K562 (cell line): ENCODE measurements around the gene NLGN4X. TPM values are rescaled to one million over a fixed set of nuclear protein-coding genes. Genes with fewer than 3 reads are reported as not detected.

Experiments
- ATAC-seq: fragments of 200-7000 bp; cut with Tn5 transposase; 3 replicates; pipeline ENCODE4 v1.9.1; 2020; ENCODE audit warnings: moderate library complexity
- BruUV-seq: library from RNA; stranded (reverse); fragments of 400-500 nt; replicated peaks from 2 replicates; lab custom pipeline; 2021; lab: Mats Ljungman, UMichigan
- CTCF ChIA-PET: fragments of 300-600 bp; formaldehyde crosslinking; extraction: SDS; loops from one replicate; lab custom pipeline; 2021; ENCODE audit warnings: low intra/inter-chr PET ratio; lab: Yijun Ruan, JAX
- POLR2A ChIA-PET: fragments of 300-600, 350-650 bp; sonication (Branson Sonifier 250); formaldehyde crosslinking; extraction: SDS; loops from one replicate; lab custom pipeline; 2021; ENCODE audit warnings: antibody characterized with exemption, inconsistent platforms; lab: Yijun Ruan, JAX
- DNase-seq, 4 experiments: peaks; one replicate each; pipeline versions ENCODE4 v3.0.0 to v3.0.0-alpha.2; 2011 to 2018; ENCODE audit warnings: low spot score in 3 of 4, mixed read lengths in 3 of 4; ENCODE audit errors: extremely low read depth in 1 of 4
- FAIRE-seq: peaks from 2 replicates; lab custom pipeline; 2011; peaks lifted over from hg19 to GRCh38; lab: Jason Lieb, UNC
- H2AFZ ChIP-seq: 2 replicates; pipeline ENCODE4 v1.6.0; 2011; ENCODE audit warnings: low read depth, low read length, control low read depth, inconsistent platforms
- H3K27ac ChIP-seq: fragments of 200-600 bp; 3 replicates; pipeline ENCODE4 v1.8.0; 2011; ENCODE audit warnings: low read depth, mild to moderate bottlenecking, control low read depth, inconsistent platforms, low read length, moderate library complexity, mixed read lengths; ENCODE audit errors: extremely low read depth
- H3K27me3 ChIP-seq, 2 experiments: fragments of 300-600 bp in 1 of 2; 2 replicates in 1 of 2; 3 replicates in 1 of 2; pipeline versions ENCODE4 v1.6.0 to v1.8.0; 2011; ENCODE audit warnings: inconsistent platforms in 2 of 2, low read length in 2 of 2, mild to moderate bottlenecking in 1 of 2, mixed read lengths in 1 of 2, moderate library complexity in 1 of 2; ENCODE audit not compliant: control insufficient read depth in 2 of 2, insufficient read depth in 2 of 2
- H3K36me3 ChIP-seq: fragments of 300-600 bp; 3 replicates; pipeline ENCODE4 v1.8.0; 2011; ENCODE audit warnings: mild to moderate bottlenecking, low read length, inconsistent platforms; ENCODE audit not compliant: control insufficient read depth, insufficient read depth
- H3K4me1 ChIP-seq, 2 experiments: fragments of 200-600 bp in 1 of 2; replicated peaks in 1 of 2; 2 replicates in 1 of 2; 3 replicates in 1 of 2; pipeline versions ENCODE4 v1.5.1 to v1.8.0; 2011; ENCODE audit warnings: inconsistent platforms in 2 of 2, low read length in 2 of 2, mild to moderate bottlenecking in 1 of 2, mixed read lengths in 1 of 2, moderate library complexity in 1 of 2; ENCODE audit not compliant: control insufficient read depth in 2 of 2, insufficient read depth in 2 of 2
- H3K4me2 ChIP-seq: 2 replicates; pipeline ENCODE4 v1.6.1; 2011; ENCODE audit warnings: low read length, control low read depth, inconsistent platforms, mixed read lengths; ENCODE audit not compliant: insufficient read depth
- H3K4me3 ChIP-seq: fragments of 200-600 bp; sonication (generic), shearing (Covaris generic); 2 replicates; pipeline ENCODE4 v1.5.1; 2016; ENCODE audit warnings: control low read depth, inconsistent platforms
- H3K79me2 ChIP-seq: fragments of 200-600 bp; 3 replicates; pipeline ENCODE4 v1.8.0; 2011; ENCODE audit warnings: low read length, inconsistent platforms; ENCODE audit not compliant: control insufficient read depth, insufficient read depth
- H3K9ac ChIP-seq, 2 experiments: 2 replicates each; pipeline versions ENCODE4 v1.6.0 to v1.6.1; 2011; ENCODE audit warnings: low read depth in 2 of 2, low read length in 2 of 2, control low read depth in 1 of 2, inconsistent platforms in 1 of 2, mild to moderate bottlenecking in 1 of 2, mixed read lengths in 1 of 2; ENCODE audit not compliant: insufficient read depth in 1 of 2
- H3K9me1 ChIP-seq: one replicate; pipeline ENCODE4 v1.6.0; 2011; ENCODE audit warnings: inconsistent platforms, mild to moderate bottlenecking, low read length, moderate library complexity; ENCODE audit not compliant: control insufficient read depth, insufficient read depth
- H3K9me3 ChIP-seq: replicated peaks from 2 replicates; pipeline ENCODE4 v1.5.1; 2011; ENCODE audit warnings: low read depth, low read length, inconsistent platforms; ENCODE audit not compliant: control insufficient read depth, insufficient read depth
- H4K20me1 ChIP-seq: replicated peaks from 2 replicates; pipeline ENCODE4 v1.6.1; 2011; ENCODE audit warnings: low read length, inconsistent platforms, mixed read lengths; ENCODE audit not compliant: control insufficient read depth, insufficient read depth
- ASH1L ChIP-seq: fragments of 450-650 bp; IDR thresholded peaks from 2 replicates; pipeline ENCODE4 v1.6.1; 2018; ENCODE audit warnings: borderline replicate concordance, mild to moderate bottlenecking, low read depth; ENCODE audit not compliant: partially characterized antibody
- BACH1 ChIP-seq: fragments of 200-800 bp; sonication (Bioruptor generic); IDR thresholded peaks from 2 replicates; pipeline ENCODE4 v1.6.1; 2016; ENCODE audit warnings: missing genetic modification characterization, missing compliant biosample characterization
- ETV5 ChIP-seq: sonication (generic); formaldehyde crosslinking; IDR thresholded peaks from 2 replicates; pipeline ENCODE4 v1.4.0; 2020; ENCODE audit warnings: low read depth, mild to moderate bottlenecking, missing genetic modification reagents
- PHF20 ChIP-seq: fragments of 450-650 bp; IDR thresholded peaks from 2 replicates; pipeline ENCODE4 v1.6.1; 2018; ENCODE audit not compliant: partially characterized antibody
- WHSC1 ChIP-seq: IDR thresholded peaks from one replicate; pipeline ENCODE4 v1.6.1; 2012; ENCODE audit warnings: low read length, control low read depth, inconsistent platforms
- XRCC4 ChIP-seq: IDR thresholded peaks from one replicate; pipeline ENCODE4 v1.6.1; 2011; ENCODE audit not compliant: insufficient read depth, insufficient read length; ENCODE audit errors: extremely low read depth
- WGBS: fragments of 100-300 bp; shearing (Covaris generic); methylation state at CpG from one replicate; pipeline ENCODE4 v1.1.6; 2016; ENCODE audit warnings: low coverage, mixed read lengths; ENCODE audit not compliant: insufficient coverage; ENCODE audit errors: missing lambda C conversion rate; 5-methylcytosine and 5-hydroxymethylcytosine counted together
- in situ Hi-C: fragments of 300-500 bp; cut with MboI; formaldehyde crosslinking; loops from 4 replicates; pipeline ENCODE4 v1.15.0; 2018; ENCODE audit warnings: inconsistent platforms, mixed read lengths
- intact Hi-C: fragments of 100-400 bp; cut with micrococcal nuclease; formaldehyde crosslinking; loops from 2 replicates; pipeline ENCODE4 v1.14.2; 2022
- polyA plus RNA-seq, 8 experiments: library from polyadenylated mRNA; depleted of rRNA in 4 of 8; stranded (reverse) in 5 of 8; unstranded in 3 of 8; fragments of >200 nt; fragmentation: Nextera tagmentation in 2 of 8; fragmentation: Illumina TruSeq in 1 of 8; extraction: Ambion mirVana in 2 of 8; extraction: Trizol in 1 of 8; gene quantifications; 2 replicates each; pipeline versions ENCODE4 v1.2.1 to v1.2.3, GENCODE V29; 2011 to 2014; ENCODE audit warnings: inconsistent platforms in 1 of 8, missing spikeins in 1 of 8
- total RNA-seq, 7 experiments: library from RNA; depleted of rRNA in 6 of 7; stranded (reverse); fragments of >200 nt in 6 of 7; fragmentation: Illumina TruSeq in 2 of 7; extraction: Trizol in 2 of 7; gene quantifications; 2 replicates each; pipeline versions ENCODE4 v1.2.1 to v1.2.3, GENCODE V29; 2011 to 2021; ENCODE audit warnings: low replicate concordance in 1 of 7
- TF ChIP-seq, protein P1 (sequence below): fragments of 250-450 bp; sonication (Bioruptor Pico); IDR thresholded peaks from 2 replicates; pipeline ENCODE4 v1.4.0; 2020
- TF ChIP-seq, protein P2 (sequence below): fragments of 450-650 bp; conservative IDR thresholded peaks from 2 replicates; pipeline ENCODE4 v1.6.1; 2016; ENCODE audit warnings: missing genetic modification characterization, low read depth, mild to moderate bottlenecking, missing compliant biosample characterization, moderate library complexity
- TF ChIP-seq, protein P3 (sequence below): fragments of 250-450 bp; sonication (Bioruptor Pico); IDR thresholded peaks from 2 replicates; pipeline ENCODE4 v1.9.0; 2021; ENCODE audit warnings: mild to moderate bottlenecking, inconsistent platforms
- TF ChIP-seq, protein P4 (sequence below), 2 experiments: fragments of 250-450 bp in 1 of 2; fragments of 450-650 bp in 1 of 2; sonication (Bioruptor Pico) in 1 of 2; IDR thresholded peaks; 2 replicates each; pipeline versions ENCODE4 v1.6.1 to v1.8.0; 2016 to 2021; ENCODE audit warnings: mild to moderate bottlenecking in 2 of 2, moderate library complexity in 2 of 2, missing compliant biosample characterization in 1 of 2, missing genetic modification characterization in 1 of 2

Gene NLGN4X
- total and polyA plus RNA-seq, 9 of the 15 experiments (the other 6 are each of a cell fraction or from before 2014, with no cell fraction given), result 0.07 TPM; not detected in 8

DNA sequence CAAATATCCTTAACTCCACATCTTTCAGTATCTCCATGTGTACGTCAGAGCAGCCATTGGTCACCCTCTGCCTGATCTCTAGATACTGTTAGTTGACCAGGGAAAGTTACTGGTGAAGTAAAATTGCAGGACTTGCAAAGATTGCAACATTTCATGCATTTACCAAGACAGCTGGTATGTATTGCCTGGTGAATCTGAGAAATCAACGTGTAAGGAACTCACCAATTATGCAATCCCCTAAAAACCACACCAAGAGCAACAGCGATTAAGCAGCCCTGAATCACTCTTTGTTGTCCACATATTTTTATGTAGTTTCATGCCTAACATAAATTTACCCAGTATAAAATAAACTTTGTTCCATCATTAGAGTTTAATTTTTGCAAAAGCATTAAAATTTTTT lies 271.2 kb downstream of the NLGN4X start:
- TF ChIP-seq, protein P1, sequence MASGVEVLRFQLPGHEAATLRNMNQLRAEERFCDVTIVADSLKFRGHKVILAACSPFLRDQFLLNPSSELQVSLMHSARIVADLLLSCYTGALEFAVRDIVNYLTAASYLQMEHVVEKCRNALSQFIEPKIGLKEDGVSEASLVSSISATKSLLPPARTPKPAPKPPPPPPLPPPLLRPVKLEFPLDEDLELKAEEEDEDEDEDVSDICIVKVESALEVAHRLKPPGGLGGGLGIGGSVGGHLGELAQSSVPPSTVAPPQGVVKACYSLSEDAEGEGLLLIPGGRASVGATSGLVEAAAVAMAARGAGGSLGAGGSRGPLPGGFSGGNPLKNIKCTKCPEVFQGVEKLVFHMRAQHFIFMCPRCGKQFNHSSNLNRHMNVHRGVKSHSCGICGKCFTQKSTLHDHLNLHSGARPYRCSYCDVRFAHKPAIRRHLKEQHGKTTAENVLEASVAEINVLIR (CRISPR knock-in tag), result no peak
- Histone ChIP-seq H3K9me3 (no peaks in the 10 kb centered on the region), H3K9me1 (no peaks in the 10 kb centered on the region), H3K27me3 (no peaks in the 10 kb centered on the region), H3K4me2 (no peak overlapping the region), H3K36me3 (no peaks in the 10 kb centered on the region), H3K79me2 (no peaks in the 10 kb centered on the region), H2AFZ (no peak overlapping the region), H3K27ac (no peak overlapping the region), H3K4me1 (no peaks in the 10 kb centered on the region), H4K20me1 (no peaks in the 10 kb centered on the region), H3K4me3 (no peak overlapping the region), H3K9ac (no peak overlapping the region)
- 0% methylated on average over 3 of the region's 3 CpGs for WGBS
- ChIA-PET POLR2A (no interaction called here), CTCF (no interaction called here)
- in situ Hi-C loops, result no loop called here
- no peak for ATAC-seq
- no peak for DNase-seq
- intact Hi-C loops, result no loop called here
- no TSS peak for BruUV-seq
- no peak for FAIRE-seq

DNA sequence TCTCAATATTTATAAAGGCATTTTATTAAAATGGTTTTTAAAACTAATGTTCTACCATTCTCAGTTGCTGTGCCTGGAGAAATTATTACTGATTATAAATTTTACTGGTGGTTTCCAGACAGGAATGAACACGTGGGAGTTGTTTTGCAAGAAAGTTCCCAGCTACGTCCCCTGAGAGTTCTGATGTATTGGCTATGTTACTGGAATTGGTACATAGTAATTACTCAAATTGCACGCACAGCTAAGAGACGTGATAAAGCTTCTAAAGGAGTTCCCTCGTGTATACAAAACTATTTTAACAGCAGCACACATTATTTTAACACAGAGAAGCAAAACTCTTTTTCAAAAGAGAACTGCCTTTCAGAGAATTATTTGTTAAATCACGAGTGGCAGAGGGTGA lies 292.2 kb downstream of the NLGN4X start:
- Histone ChIP-seq H3K9ac (no peak overlapping the region), H2AFZ (no peak overlapping the region), H3K27ac (no peak overlapping the region), H3K27me3 (no peaks in the 10 kb centered on the region), H4K20me1 (no peaks in the 10 kb centered on the region), H3K79me2 (no peaks in the 10 kb centered on the region), H3K36me3 (no peaks in the 10 kb centered on the region), H3K4me3 (no peak overlapping the region), H3K4me2 (no peak overlapping the region), H3K9me1 (no peaks in the 10 kb centered on the region), H3K4me1 (no peaks in the 10 kb centered on the region), H3K9me3 (no peaks in the 10 kb centered on the region)
- ChIA-PET POLR2A (no interaction called here), CTCF (no interaction called here)
- FAIRE-seq, result no peak
- 1% methylated on average over 6 of the region's 6 CpGs for WGBS
- DNase-seq, result no peak
- no TSS peak for BruUV-seq
- ATAC-seq, result no peak
- in situ Hi-C loops (no loop called here), intact Hi-C loops (no loop called here)
- TF ChIP-seq, protein P2, sequence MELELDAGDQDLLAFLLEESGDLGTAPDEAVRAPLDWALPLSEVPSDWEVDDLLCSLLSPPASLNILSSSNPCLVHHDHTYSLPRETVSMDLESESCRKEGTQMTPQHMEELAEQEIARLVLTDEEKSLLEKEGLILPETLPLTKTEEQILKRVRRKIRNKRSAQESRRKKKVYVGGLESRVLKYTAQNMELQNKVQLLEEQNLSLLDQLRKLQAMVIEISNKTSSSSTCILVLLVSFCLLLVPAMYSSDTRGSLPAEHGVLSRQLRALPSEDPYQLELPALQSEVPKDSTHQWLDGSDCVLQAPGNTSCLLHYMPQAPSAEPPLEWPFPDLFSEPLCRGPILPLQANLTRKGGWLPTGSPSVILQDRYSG, result no peak
- no peak for TF ChIP-seq ASH1L
- TF ChIP-seq XRCC4, result no peak
- TF ChIP-seq, protein P3, sequence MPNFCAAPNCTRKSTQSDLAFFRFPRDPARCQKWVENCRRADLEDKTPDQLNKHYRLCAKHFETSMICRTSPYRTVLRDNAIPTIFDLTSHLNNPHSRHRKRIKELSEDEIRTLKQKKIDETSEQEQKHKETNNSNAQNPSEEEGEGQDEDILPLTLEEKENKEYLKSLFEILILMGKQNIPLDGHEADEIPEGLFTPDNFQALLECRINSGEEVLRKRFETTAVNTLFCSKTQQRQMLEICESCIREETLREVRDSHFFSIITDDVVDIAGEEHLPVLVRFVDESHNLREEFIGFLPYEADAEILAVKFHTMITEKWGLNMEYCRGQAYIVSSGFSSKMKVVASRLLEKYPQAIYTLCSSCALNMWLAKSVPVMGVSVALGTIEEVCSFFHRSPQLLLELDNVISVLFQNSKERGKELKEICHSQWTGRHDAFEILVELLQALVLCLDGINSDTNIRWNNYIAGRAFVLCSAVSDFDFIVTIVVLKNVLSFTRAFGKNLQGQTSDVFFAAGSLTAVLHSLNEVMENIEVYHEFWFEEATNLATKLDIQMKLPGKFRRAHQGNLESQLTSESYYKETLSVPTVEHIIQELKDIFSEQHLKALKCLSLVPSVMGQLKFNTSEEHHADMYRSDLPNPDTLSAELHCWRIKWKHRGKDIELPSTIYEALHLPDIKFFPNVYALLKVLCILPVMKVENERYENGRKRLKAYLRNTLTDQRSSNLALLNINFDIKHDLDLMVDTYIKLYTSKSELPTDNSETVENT (CRISPR knock-in tag), result no peak
- TF ChIP-seq, protein P4, sequence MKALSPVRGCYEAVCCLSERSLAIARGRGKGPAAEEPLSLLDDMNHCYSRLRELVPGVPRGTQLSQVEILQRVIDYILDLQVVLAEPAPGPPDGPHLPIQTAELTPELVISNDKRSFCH (CRISPR knock-in tag; IDR thresholded peaks at IDR 0.05), result no peak
- TF ChIP-seq, protein P4 (tag; IDR thresholded peaks at IDR 0.05), result no peak
- no peak for TF ChIP-seq BACH1 (tag)
- TF ChIP-seq PHF20, result no peak
- TF ChIP-seq ETV5 (CRISPR knock-in tag), result no peak
- no peak for TF ChIP-seq WHSC1
